Hepatocyte (in vitro differentiated cells): Measurements from ENCODE around the gene SEMA3G. TPM values are rescaled to one million over a fixed set of nuclear protein-coding genes. Genes with fewer than 3 reads are reported as not detected.

ENCODE experiments used
- DNase-seq: peaks from one replicate; pipeline ENCODE4 v3.0.0-alpha.2; 2016; ENCODE audit warnings: low spot score
- H2AFZ ChIP-seq: fragments of 200-600 bp; sonication (generic); 2 replicates; pipeline ENCODE4 v1.6.0; 2016; ENCODE audit warnings: antibody characterized with exemption, mild to moderate bottlenecking
- H3K27ac ChIP-seq: fragments of 200-600 bp; sonication (generic); 2 replicates; pipeline ENCODE4 v1.5.1; 2016; ENCODE audit warnings: mild to moderate bottlenecking
- H3K27me3 ChIP-seq: fragments of 200-600 bp; sonication (generic); 2 replicates; pipeline ENCODE4 v1.6.1; 2016
- H3K36me3 ChIP-seq: fragments of 200-600 bp; sonication (generic); replicated peaks from 2 replicates; pipeline ENCODE4 v1.5.1; 2016; ENCODE audit warnings: low read depth; ENCODE audit not compliant: insufficient read depth
- H3K4me1 ChIP-seq: fragments of 200-600 bp; sonication (generic); 2 replicates; pipeline ENCODE4 v1.5.1; 2016; ENCODE audit warnings: mild to moderate bottlenecking, moderate library complexity; ENCODE audit not compliant: insufficient read depth
- H3K4me2 ChIP-seq: fragments of 200-600 bp; sonication (generic); 2 replicates; pipeline ENCODE4 v1.6.0; 2016
- H3K4me3 ChIP-seq: fragments of 200-600 bp; sonication (generic); 2 replicates; pipeline ENCODE4 v1.5.1; 2016; ENCODE audit warnings: mild to moderate bottlenecking
- H3K79me2 ChIP-seq: fragments of 200-600 bp; sonication (generic); 2 replicates; pipeline ENCODE4 v1.6.0; 2017; ENCODE audit warnings: mild to moderate bottlenecking
- H3K9me2 ChIP-seq: fragments of 200-600 bp; sonication (generic); replicated peaks from 2 replicates; pipeline ENCODE4 v1.6.0; 2017; ENCODE audit warnings: mild to moderate bottlenecking; ENCODE audit not compliant: insufficient read depth
- H3K9me3 ChIP-seq: fragments of 200-600 bp; sonication (generic); 2 replicates; pipeline ENCODE4 v1.5.1; 2016; ENCODE audit warnings: low read depth, mild to moderate bottlenecking
- H4K20me1 ChIP-seq: fragments of 200-600 bp; sonication (generic); 2 replicates; pipeline ENCODE4 v1.6.0; 2016; ENCODE audit warnings: mild to moderate bottlenecking; ENCODE audit not compliant: insufficient read depth, poor library complexity, severe bottlenecking
- EZH2 ChIP-seq: fragments of 200-600 bp; sonication (generic); IDR thresholded peaks from 2 replicates; pipeline ENCODE4 v1.6.1; 2016; ENCODE audit warnings: antibody characterized with exemption, mild to moderate bottlenecking, borderline replicate concordance
- EZH2phosphoT487 ChIP-seq: fragments of 200-600 bp; sonication (generic); IDR thresholded peaks from one replicate; pipeline ENCODE4 v1.6.1; 2018; ENCODE audit warnings: antibody characterized with exemption, mild to moderate bottlenecking, low read depth, moderate library complexity; ENCODE audit not compliant: unreplicated experiment, severe bottlenecking
- WGBS: methylation state at CpG from one replicate; pipeline ENCODE4 v1.1.6; 2016; ENCODE audit warnings: low lambda C conversion rate; ENCODE audit errors: missing lambda C conversion rate; 5-methylcytosine and 5-hydroxymethylcytosine counted together
- polyA plus RNA-seq: library from polyadenylated mRNA; unstranded; fragments of >200 nt; fragmentation: Nextera tagmentation; extraction: Ambion mirVana; gene quantifications from 2 replicates; pipeline ENCODE4 v1.2.1, GENCODE V29; 2016
- total RNA-seq: library from RNA; depleted of rRNA; stranded (reverse); fragments of >200 nt; gene quantifications from 2 replicates; pipeline ENCODE4 v1.2.3, GENCODE V29; 2014
- TF ChIP-seq, protein P1 (sequence below): fragments of 200-600 bp; sonication (generic); IDR thresholded peaks from 2 replicates; pipeline ENCODE4 v1.5.1; 2016; ENCODE audit warnings: antibody characterized with exemption, mild to moderate bottlenecking; ENCODE audit not compliant: poor library complexity

Gene SEMA3G
- total and polyA plus RNA-seq, 2 experiments from 2014 or later, result 0.48 to 3.8 TPM

DNA sequence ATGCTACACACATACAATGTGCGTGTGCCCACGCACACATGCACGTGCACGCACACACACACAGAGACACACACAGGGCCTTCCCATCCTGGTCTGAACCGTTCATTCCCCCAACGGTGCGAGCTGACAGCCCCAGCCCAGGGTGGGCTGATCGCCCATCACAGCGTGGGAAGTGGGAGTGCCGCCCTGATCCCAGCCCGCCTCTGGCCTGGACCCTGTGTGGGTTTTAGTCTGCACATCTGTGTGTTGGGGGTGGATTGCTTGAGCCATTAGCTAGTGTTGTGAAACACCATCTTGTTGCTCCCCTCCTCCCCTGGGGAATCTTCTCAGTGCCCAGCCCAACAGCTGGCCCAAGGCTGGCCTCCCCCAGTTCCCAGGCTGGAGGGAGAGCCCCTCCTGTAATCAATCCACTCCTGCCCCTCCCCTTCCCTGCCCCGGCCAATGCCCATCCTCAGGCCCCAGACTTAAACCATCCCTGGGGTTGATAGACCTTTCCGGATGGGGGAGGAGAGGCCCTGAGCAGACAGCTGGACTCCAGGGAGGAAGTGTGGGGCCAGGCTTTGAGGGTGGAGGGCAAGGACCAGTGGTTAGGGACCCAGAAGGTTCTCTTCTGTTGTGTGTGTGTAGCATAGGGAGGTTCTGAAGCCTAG, 8.3 kb downstream of the SEMA3G start:
- TF ChIP-seq, protein P1, sequence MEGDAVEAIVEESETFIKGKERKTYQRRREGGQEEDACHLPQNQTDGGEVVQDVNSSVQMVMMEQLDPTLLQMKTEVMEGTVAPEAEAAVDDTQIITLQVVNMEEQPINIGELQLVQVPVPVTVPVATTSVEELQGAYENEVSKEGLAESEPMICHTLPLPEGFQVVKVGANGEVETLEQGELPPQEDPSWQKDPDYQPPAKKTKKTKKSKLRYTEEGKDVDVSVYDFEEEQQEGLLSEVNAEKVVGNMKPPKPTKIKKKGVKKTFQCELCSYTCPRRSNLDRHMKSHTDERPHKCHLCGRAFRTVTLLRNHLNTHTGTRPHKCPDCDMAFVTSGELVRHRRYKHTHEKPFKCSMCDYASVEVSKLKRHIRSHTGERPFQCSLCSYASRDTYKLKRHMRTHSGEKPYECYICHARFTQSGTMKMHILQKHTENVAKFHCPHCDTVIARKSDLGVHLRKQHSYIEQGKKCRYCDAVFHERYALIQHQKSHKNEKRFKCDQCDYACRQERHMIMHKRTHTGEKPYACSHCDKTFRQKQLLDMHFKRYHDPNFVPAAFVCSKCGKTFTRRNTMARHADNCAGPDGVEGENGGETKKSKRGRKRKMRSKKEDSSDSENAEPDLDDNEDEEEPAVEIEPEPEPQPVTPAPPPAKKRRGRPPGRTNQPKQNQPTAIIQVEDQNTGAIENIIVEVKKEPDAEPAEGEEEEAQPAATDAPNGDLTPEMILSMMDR, result no peak
- TF ChIP-seq EZH2phosphoT487, result no peak
- Histone ChIP-seq H2AFZ (no peak overlapping the region), H4K20me1 (no peaks in the 10 kb centered on the region), H3K9me2 (no peaks in the 10 kb centered on the region), H3K36me3 (no peaks in the 10 kb centered on the region), H3K9me3 (no peaks in the 10 kb centered on the region), H3K4me1 (peaks cover 12% of the 10 kb centered on the region), H3K79me2 (no peaks in the 10 kb centered on the region), H3K27me3 (no peaks in the 10 kb centered on the region), H3K27ac (no peak overlapping the region), H3K4me3 (no peak overlapping the region), H3K4me2 (no peak overlapping the region)
- 86% methylated on average over 13 of the region's 13 CpGs for WGBS
- DNase-seq, result peak; percentile 31

- Histone ChIP-seq H3K27me3 (no peaks in the 10 kb centered on the region), H3K36me3 (no peaks in the 10 kb centered on the region), H3K9me2 (no peaks in the 10 kb centered on the region), H3K9me3 (no peaks in the 10 kb centered on the region), H3K4me2 (no peak overlapping the region), H3K4me1 (peaks cover 13% of the 10 kb centered on the region), H3K4me3 (no peak overlapping the region), H3K27ac (no peak overlapping the region), H2AFZ (no peak overlapping the region), H4K20me1 (no peaks in the 10 kb centered on the region), H3K79me2 (no peaks in the 10 kb centered on the region)
- TF ChIP-seq, protein P1, result no peak
- TF ChIP-seq EZH2phosphoT487, result no peak
- no peak for TF ChIP-seq EZH2
- 97% methylated on average over 27 of the region's 32 CpGs for WGBS
- DNase-seq, result no peak
Measured at GRCh38 chr3:52435246-52436101, 9.4 kb downstream of the SEMA3G start.

- TF ChIP-seq EZH2 (no peak), EZH2phosphoT487 (no peak)
- TF ChIP-seq, protein P1, result no peak
- H3K27me3 ChIP-seq, result no peaks in the 10 kb centered on the region
- H3K4me3 ChIP-seq, result no peak overlapping the region
- no peak overlapping the region for H2AFZ ChIP-seq
- no peak overlapping the region for H3K4me2 ChIP-seq
- no peaks in the 10 kb centered on the region for H3K9me2 ChIP-seq
- H3K36me3 ChIP-seq, result no peaks in the 10 kb centered on the region
- WGBS, result 85% methylated on average over 9 of the region's 9 CpGs
- H4K20me1 ChIP-seq, result no peaks in the 10 kb centered on the region
- DNase-seq, result no peak
- H3K4me1 ChIP-seq, result peaks cover 17% of the 10 kb centered on the region
- no peaks in the 10 kb centered on the region for H3K9me3 ChIP-seq
- H3K79me2 ChIP-seq, result no peaks in the 10 kb centered on the region
- no peak overlapping the region for H3K27ac ChIP-seq
Measured at GRCh38 chr3:52434491-52435115, 10.3 kb downstream of the SEMA3G start.
